ENCODE results near the gene SLC22A16. TPM values are rescaled to one million over a fixed set of nuclear protein-coding genes. Genes with fewer than 3 reads are reported as not detected.

SLC22A16 gene
- total RNA-seq, 1 experiment from 2014 or later = not detected

DNA sequence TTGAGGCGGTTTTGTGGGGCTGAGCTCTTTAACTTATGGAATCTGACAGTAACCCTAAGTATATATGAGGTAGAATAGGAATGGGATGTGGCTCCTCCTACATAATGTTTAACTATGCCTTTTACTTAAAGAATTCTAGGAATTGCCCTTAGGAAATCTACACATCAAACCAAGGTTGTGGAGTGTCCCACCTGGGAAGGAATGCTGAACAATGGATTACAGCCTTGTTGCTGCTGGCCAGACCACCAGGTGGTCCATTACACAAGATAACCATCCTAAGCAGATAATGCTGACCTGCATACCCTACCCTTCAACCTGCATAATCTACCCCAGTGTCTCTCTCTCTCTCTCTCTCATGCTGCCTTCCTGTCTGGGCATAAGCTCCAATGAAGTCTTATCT is 35.0 kb upstream of the SLC22A16 start:
- H3K36me3 Mint-ChIP-seq = peaks cover 16% of the 10 kb centered on the region

DNA sequence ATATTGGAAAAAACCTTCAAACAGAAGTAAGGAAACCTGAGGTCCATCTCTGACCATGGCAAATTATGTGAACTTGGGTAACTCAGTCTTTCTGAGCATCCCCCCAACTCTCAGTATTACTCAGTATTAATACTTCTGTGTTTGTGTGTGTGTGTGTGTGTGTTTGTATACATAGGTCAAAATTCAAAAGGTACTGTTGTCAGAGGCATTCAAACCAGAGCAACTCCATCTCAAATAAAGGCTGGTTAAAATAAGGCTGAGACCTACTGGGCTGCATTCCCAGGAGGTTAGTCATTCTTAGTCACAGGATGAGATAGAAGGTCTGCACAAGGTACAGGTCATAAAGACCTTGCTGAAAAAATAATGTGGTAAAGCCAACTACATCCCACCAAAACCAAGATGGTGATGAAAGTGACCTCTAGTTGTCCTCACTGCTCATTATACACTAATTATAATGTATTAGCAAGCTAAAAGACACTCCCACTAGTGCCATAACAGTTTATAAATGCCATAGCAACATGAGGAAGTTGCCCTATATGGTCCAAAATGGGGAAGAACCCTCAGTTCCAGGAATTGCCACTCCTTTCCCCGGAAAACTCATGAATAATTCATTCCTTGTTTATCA is 33.3 kb upstream of the SLC22A16 start:
- H3K27me3 Mint-ChIP-seq (ENCODE audit: low read depth) = peaks cover 66% of the 10 kb centered on the region
- CTCF ChIA-PET = no interaction called here
- ATAC-seq (no peak), DNase-seq (ENCODE audit: low spot score) (no peak)
- H3K9me3 Mint-ChIP-seq = peaks cover 43% of the 10 kb centered on the region
- no peak overlapping the region for H3K4me3 Mint-ChIP-seq
- H3K27ac Mint-ChIP-seq = no peak overlapping the region
- H3K36me3 Mint-ChIP-seq = peaks cover 29% of the 10 kb centered on the region
- TF ChIP-seq ETV6 (CRISPR knock-in tag; IDR thresholded peaks at IDR 0.05) = no peak
- no peak for TF ChIP-seq AFF4 (CRISPR knock-in tag; IDR thresholded peaks at IDR 0.05; ENCODE audit: borderline replicate concordance)
- no peak for TF ChIP-seq ZNF423 (CRISPR knock-in tag; IDR thresholded peaks at IDR 0.05)
- TF ChIP-seq ZNF263 (CRISPR knock-in tag; IDR thresholded peaks at IDR 0.05; ENCODE audit: low read depth) = no peak
- no peak for TF ChIP-seq EMX1 (CRISPR knock-in tag; IDR thresholded peaks at IDR 0.05)
- TF ChIP-seq, protein P1, sequence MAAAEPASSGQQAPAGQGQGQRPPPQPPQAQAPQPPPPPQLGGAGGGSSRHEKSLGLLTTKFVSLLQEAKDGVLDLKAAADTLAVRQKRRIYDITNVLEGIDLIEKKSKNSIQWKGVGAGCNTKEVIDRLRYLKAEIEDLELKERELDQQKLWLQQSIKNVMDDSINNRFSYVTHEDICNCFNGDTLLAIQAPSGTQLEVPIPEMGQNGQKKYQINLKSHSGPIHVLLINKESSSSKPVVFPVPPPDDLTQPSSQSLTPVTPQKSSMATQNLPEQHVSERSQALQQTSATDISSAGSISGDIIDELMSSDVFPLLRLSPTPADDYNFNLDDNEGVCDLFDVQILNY (CRISPR knock-in tag; IDR thresholded peaks at IDR 0.05) = no peak
- TF ChIP-seq, protein P2, sequence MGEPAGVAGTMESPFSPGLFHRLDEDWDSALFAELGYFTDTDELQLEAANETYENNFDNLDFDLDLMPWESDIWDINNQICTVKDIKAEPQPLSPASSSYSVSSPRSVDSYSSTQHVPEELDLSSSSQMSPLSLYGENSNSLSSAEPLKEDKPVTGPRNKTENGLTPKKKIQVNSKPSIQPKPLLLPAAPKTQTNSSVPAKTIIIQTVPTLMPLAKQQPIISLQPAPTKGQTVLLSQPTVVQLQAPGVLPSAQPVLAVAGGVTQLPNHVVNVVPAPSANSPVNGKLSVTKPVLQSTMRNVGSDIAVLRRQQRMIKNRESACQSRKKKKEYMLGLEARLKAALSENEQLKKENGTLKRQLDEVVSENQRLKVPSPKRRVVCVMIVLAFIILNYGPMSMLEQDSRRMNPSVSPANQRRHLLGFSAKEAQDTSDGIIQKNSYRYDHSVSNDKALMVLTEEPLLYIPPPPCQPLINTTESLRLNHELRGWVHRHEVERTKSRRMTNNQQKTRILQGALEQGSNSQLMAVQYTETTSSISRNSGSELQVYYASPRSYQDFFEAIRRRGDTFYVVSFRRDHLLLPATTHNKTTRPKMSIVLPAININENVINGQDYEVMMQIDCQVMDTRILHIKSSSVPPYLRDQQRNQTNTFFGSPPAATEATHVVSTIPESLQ (CRISPR knock-in tag; IDR thresholded peaks at IDR 0.05) = no peak
- no peak for TF ChIP-seq GRHL2 (CRISPR knock-in tag; IDR thresholded peaks at IDR 0.05; ENCODE audit: insufficient replicate concordance, severe bottlenecking)
- TF ChIP-seq ZMAT4 (CRISPR knock-in tag; IDR thresholded peaks at IDR 0.05) = no peak
- TF ChIP-seq, protein P3, sequence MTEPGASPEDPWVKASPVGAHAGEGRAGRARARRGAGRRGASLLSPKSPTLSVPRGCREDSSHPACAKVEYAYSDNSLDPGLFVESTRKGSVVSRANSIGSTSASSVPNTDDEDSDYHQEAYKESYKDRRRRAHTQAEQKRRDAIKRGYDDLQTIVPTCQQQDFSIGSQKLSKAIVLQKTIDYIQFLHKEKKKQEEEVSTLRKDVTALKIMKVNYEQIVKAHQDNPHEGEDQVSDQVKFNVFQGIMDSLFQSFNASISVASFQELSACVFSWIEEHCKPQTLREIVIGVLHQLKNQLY (CRISPR knock-in tag; IDR thresholded peaks at IDR 0.05) = no peak
- TF ChIP-seq AR (CRISPR knock-in tag; IDR thresholded peaks at IDR 0.05) = no peak
- no peak for TF ChIP-seq GABPB1 (CRISPR knock-in tag; IDR thresholded peaks at IDR 0.05)
- TF ChIP-seq, protein P4, sequence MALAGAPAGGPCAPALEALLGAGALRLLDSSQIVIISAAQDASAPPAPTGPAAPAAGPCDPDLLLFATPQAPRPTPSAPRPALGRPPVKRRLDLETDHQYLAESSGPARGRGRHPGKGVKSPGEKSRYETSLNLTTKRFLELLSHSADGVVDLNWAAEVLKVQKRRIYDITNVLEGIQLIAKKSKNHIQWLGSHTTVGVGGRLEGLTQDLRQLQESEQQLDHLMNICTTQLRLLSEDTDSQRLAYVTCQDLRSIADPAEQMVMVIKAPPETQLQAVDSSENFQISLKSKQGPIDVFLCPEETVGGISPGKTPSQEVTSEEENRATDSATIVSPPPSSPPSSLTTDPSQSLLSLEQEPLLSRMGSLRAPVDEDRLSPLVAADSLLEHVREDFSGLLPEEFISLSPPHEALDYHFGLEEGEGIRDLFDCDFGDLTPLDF (CRISPR knock-in tag; IDR thresholded peaks at IDR 0.05) = no peak
- no peak for TF ChIP-seq ESRRA (CRISPR knock-in tag; IDR thresholded peaks at IDR 0.05; ENCODE audit: borderline replicate concordance)
- no peak for TF ChIP-seq TP53 (CRISPR knock-in tag; IDR thresholded peaks at IDR 0.05)
- POLR2A ChIA-PET = no interaction called here
- peaks cover 26% of the 10 kb centered on the region for H3K4me1 Mint-ChIP-seq

More for the DNA sequence above, 35.0 kb upstream of the SLC22A16 start:
- DNase-seq (ENCODE audit: low spot score) (peak; percentile 55), ATAC-seq (peak; percentile 95)
- ChIA-PET POLR2A (no interaction called here), CTCF (interaction anchor here (0.6 kb wide), 1 partner anchor 1051 kb away, joined by 3 read pairs; no protein-coding TSS in a partner anchor)
- Mint-ChIP-seq H3K27ac (0 out of 2 replicates have a peak overlapping the region, but pooled peaks have one; percentile 63), H3K9me3 (peaks cover 27% of the 10 kb centered on the region), H3K4me1 (peaks cover 26% of the 10 kb centered on the region), H3K27me3 (ENCODE audit: low read depth) (peaks cover 70% of the 10 kb centered on the region), H3K4me3 (no peak overlapping the region)
- TF ChIP-seq TEAD1 (CRISPR knock-in tag; IDR thresholded peaks at IDR 0.05) (peak; percentile 97; the same call in 1 of the 2 replicates), FOXK1 (CRISPR knock-in tag; IDR thresholded peaks at IDR 0.05) (0 out of 2 replicates have a peak, but pooled peaks have one; percentile 43), ZNF423 (CRISPR knock-in tag; IDR thresholded peaks at IDR 0.05) (0 out of 2 replicates have a peak, but pooled peaks have one; percentile 27), SP1 (CRISPR knock-in tag; conservative IDR thresholded peaks at IDR 0.05) (peak; percentile 57)
- TF ChIP-seq, protein P5, sequence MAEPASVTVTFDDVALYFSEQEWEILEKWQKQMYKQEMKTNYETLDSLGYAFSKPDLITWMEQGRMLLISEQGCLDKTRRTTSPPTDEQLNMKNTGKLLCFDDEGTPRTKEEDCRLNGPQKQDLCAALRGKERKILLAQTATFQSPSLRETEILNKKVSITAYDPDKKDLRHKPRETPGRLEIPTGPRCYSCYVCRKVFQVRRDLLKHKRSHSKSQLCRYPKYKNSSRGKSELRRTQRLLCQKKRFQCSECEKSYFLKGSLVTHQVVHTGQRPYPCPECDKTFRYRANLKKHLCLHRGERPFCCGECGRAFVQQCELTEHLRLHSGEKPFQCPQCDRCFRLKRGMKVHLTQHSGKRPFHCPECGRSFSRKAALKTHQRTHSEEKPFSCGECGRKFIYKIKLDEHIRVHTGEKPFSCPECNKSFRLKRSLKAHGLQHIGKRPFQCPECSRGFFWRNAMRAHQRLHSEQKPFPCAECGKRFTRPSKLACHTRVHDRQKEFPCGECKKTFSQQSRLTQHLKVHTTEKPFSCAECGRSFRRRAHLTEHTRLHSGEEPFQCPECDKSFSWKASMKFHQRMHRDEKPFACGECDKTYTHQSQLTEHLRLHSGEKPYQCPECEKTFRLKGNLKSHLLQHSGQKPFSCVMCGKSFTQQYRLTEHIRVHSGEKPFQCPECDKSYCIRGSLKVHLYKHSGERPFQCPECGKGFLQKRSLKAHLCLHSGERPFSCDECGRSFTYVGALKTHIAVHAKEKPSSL (CRISPR knock-in tag; conservative IDR thresholded peaks at IDR 0.05) = no peak
